Progenitor cell of endocrine pancreas (in vitro differentiated cells): ENCODE measurements around the gene TRAFD1. TPM values are rescaled to one million over a fixed set of nuclear protein-coding genes. Genes with fewer than 3 reads are reported as not detected.
"Not testable (repeated sequence)": the region's sequence is repeated elsewhere in the genome, so short reads cannot be mapped to it uniquely, and the experiment has no call there.

Experiments
- DNase-seq: peaks from one replicate; pipeline ENCODE4 v3.0.0; 2021; ENCODE audit warnings: low spot score; ENCODE audit not compliant: unreplicated experiment
- H3K27ac Mint-ChIP-seq: 2 replicates; pipeline ENCODE4 v1.8.0; 2021; ENCODE audit warnings: mild to moderate bottlenecking, moderate library complexity, mixed read lengths
- H3K27me3 Mint-ChIP-seq: 2 replicates; pipeline ENCODE4 v1.8.0; 2021; ENCODE audit warnings: mixed read lengths
- H3K36me3 Mint-ChIP-seq: 2 replicates; pipeline ENCODE4 v1.8.0; 2022; ENCODE audit warnings: mixed read lengths; ENCODE audit not compliant: insufficient read depth
- H3K4me1 Mint-ChIP-seq: 2 replicates; pipeline ENCODE4 v1.8.0; 2021; ENCODE audit warnings: low read depth, mixed read lengths
- H3K4me3 Mint-ChIP-seq: 2 replicates; pipeline ENCODE4 v1.8.0; 2021; ENCODE audit warnings: low read depth, mild to moderate bottlenecking, moderate library complexity, mixed read lengths
- H3K9me3 Mint-ChIP-seq: 2 replicates; pipeline ENCODE4 v1.8.0; 2021; ENCODE audit warnings: low read depth, mixed read lengths
- CTCF ChIP-seq: fragments of 200-600 bp; sonication (generic); IDR thresholded peaks from one replicate; pipeline ENCODE4 v1.5.0; 2021; ENCODE audit warnings: antibody characterized with exemption, mild to moderate bottlenecking; ENCODE audit not compliant: unreplicated experiment
- total RNA-seq: library from RNA; stranded (reverse); gene quantifications from 2 replicates; pipeline ENCODE4 v1.2.1, GENCODE V29; 2021

The TRAFD1 gene
- total RNA-seq, 1 donor from 2014 or later, result 34.7 TPM

GRCh38 chr12:112105891-112106290, 19.5 kb upstream of the TRAFD1 start:
- H3K4me1 Mint-ChIP-seq, result peaks cover 27% of the 10 kb centered on the region
- H3K4me3 Mint-ChIP-seq, result no peak overlapping the region
- DNase-seq, result no peak
- H3K27ac Mint-ChIP-seq, result no peak overlapping the region
- H3K9me3 Mint-ChIP-seq, result no peaks in the 10 kb centered on the region
- no peak for TF ChIP-seq CTCF
- H3K27me3 Mint-ChIP-seq, result no peaks in the 10 kb centered on the region
- peaks cover 6% of the 10 kb centered on the region for H3K36me3 Mint-ChIP-seq

- Mint-ChIP-seq H3K4me3 (peak overlapping the region; percentile 93), H3K9me3 (no peaks in the 10 kb centered on the region), H3K4me1 (peaks cover 30% of the 10 kb centered on the region), H3K27me3 (no peaks in the 10 kb centered on the region), H3K27ac (peak overlapping the region; percentile 96), H3K36me3 (peaks cover 2% of the 10 kb centered on the region)
- TF ChIP-seq CTCF, result no peak
- no peak for DNase-seq
Measured at GRCh38 chr12:112107306-112108201, 17.8 kb upstream of the TRAFD1 start.

- Mint-ChIP-seq H3K9me3 (no peaks in the 10 kb centered on the region), H3K4me3 (peak within 1 kb of the TSS; percentile 93), H3K36me3 (peaks cover 2% of the 10 kb centered on the region), H3K27ac (peak within 1 kb of the TSS; percentile 99), H3K4me1 (peaks cover 30% of the 10 kb centered on the region), H3K27me3 (no peaks in the 10 kb centered on the region)
- DNase-seq, result peak; percentile 89
- no peak for TF ChIP-seq CTCF
Measured at GRCh38 chr12:112108202-112109079, 16.9 kb upstream of the TRAFD1 start, which contains the start of gene NAA25. Gene NAA25, minus strand, starts transcription at chr12:112108783. Its CDS starts 10 bp downstream, at chr12:112108773.

- H3K9me3 Mint-ChIP-seq, result not testable (repeated sequence)
- H3K27ac Mint-ChIP-seq, result peak overlapping the region; percentile 88
Measured at GRCh38 chr12:112110787-112111662, 14.3 kb upstream of the TRAFD1 start.

GRCh38 chr12:112111931-112112330, 13.4 kb upstream of the TRAFD1 start:
- no peak for DNase-seq
- Mint-ChIP-seq H3K27ac (no peak overlapping the region), H3K4me1 (peaks cover 30% of the 10 kb centered on the region), H3K36me3 (no peaks in the 10 kb centered on the region), H3K9me3 (no peaks in the 10 kb centered on the region), H3K27me3 (no peaks in the 10 kb centered on the region), H3K4me3 (no peak overlapping the region)
- TF ChIP-seq CTCF, result no peak

More at GRCh38 chr12:112110787-112111662, 14.3 kb upstream of the TRAFD1 start:
- H3K4me1 Mint-ChIP-seq, result peaks cover 26% of the 10 kb centered on the region
- not testable (repeated sequence) for H3K27me3 Mint-ChIP-seq, H3K36me3 Mint-ChIP-seq, H3K4me3 Mint-ChIP-seq, DNase-seq
